HG03442 (cell line): ENCODE results near the gene TNFSF11.
"Not testable (repeated sequence)": the region's sequence is repeated elsewhere in the genome, so short reads cannot be mapped to it uniquely, and the experiment has no call there.

Source experiments
- ATAC-seq: cut with Tn5 transposase; IDR thresholded peaks from one replicate; pipeline ENCODE4 v1.9.1; 2021; ENCODE audit warnings: mild to moderate bottlenecking, moderate library complexity; ENCODE audit not compliant: unreplicated experiment

TNFSF11 gene

GRCh38 chr13:42559573-42560218 lies 14.3 kb upstream of the TNFSF11 start:
- not testable (repeated sequence) for ATAC-seq

- ATAC-seq: not testable (repeated sequence)
These were observed 13.6 kb upstream of the TNFSF11 start for GRCh38 chr13:42560320-42560719.

GRCh38 chr13:42561752-42562467 lies 12.0 kb upstream of the TNFSF11 start:
- ATAC-seq: no peak

GRCh38 chr13:42567906-42568305 lies 6.0 kb upstream of the TNFSF11 start:
- no peak for ATAC-seq

- ATAC-seq: no peak
These were observed 4.2 kb upstream of the TNFSF11 start for GRCh38 chr13:42569576-42570344.

GRCh38 chr13:42571895-42572294 lies 2.1 kb upstream of the TNFSF11 start:
- no peak for ATAC-seq

- ATAC-seq: peak; percentile 67
These were observed 721 bp downstream of the TNFSF11 start for GRCh38 chr13:42574435-42575311.

GRCh38 chr13:42575938-42576337 lies 2.0 kb downstream of the TNFSF11 start:
- no peak for ATAC-seq

- ATAC-seq: no peak
These were observed 3.6 kb downstream of the TNFSF11 start for GRCh38 chr13:42577538-42577937.

- no peak for ATAC-seq
These were observed 6.7 kb downstream of the TNFSF11 start for GRCh38 chr13:42580644-42581043.

- no peak for ATAC-seq
These were observed 7.5 kb downstream of the TNFSF11 start for GRCh38 chr13:42581427-42581826.

GRCh38 chr13:42591602-42592001 lies 17.6 kb downstream of the TNFSF11 start:
- no peak for ATAC-seq

GRCh38 chr13:42592915-42593900 lies 19.3 kb downstream of the TNFSF11 start:
- no peak for ATAC-seq

GRCh38 chr13:42594481-42595252 lies 20.7 kb downstream of the TNFSF11 start:
- no peak for ATAC-seq

GRCh38 chr13:42595253-42595571 lies 21.3 kb downstream of the TNFSF11 start:
- no peak for ATAC-seq

GRCh38 chr13:42597505-42597904 lies 23.6 kb downstream of the TNFSF11 start:
- no peak for ATAC-seq

- ATAC-seq: no peak
These were observed 27.0 kb downstream of the TNFSF11 start for GRCh38 chr13:42600943-42601342.

GRCh38 chr13:42602906-42603305 lies 29.0 kb downstream of the TNFSF11 start:
- peak; percentile 81 for ATAC-seq

- no peak for ATAC-seq
These were observed 29.6 kb downstream of the TNFSF11 start for GRCh38 chr13:42603571-42603970.
